HG03469 (cell line): ENCODE measurements around the gene INAFM2.

Source experiments
- ATAC-seq: cut with Tn5 transposase; IDR thresholded peaks from one replicate; pipeline ENCODE4 v1.9.1; 2021; ENCODE audit warnings: mild to moderate bottlenecking, moderate library complexity, moderate number of reproducible peaks; ENCODE audit not compliant: unreplicated experiment

INAFM2 gene

DNA sequence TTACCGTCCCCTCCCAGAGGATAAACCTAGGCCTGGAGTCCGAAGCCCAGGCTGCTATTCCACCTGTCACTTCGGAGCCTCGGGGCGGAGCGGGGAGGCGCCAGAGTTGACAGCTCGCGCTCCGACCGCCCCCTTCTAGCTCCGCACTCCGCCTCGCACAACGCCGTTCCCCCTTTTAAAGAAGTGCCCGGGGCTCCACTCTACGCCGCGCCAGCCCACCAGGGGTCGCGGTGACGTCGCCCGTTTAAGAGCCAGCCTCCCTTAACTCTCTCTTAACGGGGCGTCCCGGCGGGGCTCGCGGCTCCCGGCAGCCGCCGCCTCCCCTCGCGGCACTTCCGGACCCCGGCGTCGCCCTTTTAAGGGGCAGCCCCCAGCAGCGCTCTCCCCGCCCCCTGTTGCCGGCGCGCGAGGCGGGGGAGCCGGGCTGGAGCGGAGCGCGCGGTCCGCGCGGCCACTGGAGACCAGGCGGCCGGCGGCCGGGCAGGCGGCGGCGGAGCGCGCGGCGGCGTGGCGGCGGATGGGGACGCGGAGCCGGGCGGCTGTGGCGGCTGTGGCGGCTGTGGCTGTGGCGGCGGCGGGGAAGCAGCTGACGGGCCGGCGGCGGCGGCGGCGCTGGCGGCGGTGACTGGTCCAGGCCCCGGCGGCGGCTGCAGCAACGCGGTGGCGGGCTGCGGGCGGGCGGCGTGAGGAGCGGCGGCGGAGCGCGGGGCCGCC lies at the start of gene INAFM2:
Gene INAFM2, plus strand, starts transcription at position 454 of the 714 bp plus-strand sequence. CDS start 364 bp downstream, outside the sequence.
- peak; percentile 76 for ATAC-seq

DNA sequence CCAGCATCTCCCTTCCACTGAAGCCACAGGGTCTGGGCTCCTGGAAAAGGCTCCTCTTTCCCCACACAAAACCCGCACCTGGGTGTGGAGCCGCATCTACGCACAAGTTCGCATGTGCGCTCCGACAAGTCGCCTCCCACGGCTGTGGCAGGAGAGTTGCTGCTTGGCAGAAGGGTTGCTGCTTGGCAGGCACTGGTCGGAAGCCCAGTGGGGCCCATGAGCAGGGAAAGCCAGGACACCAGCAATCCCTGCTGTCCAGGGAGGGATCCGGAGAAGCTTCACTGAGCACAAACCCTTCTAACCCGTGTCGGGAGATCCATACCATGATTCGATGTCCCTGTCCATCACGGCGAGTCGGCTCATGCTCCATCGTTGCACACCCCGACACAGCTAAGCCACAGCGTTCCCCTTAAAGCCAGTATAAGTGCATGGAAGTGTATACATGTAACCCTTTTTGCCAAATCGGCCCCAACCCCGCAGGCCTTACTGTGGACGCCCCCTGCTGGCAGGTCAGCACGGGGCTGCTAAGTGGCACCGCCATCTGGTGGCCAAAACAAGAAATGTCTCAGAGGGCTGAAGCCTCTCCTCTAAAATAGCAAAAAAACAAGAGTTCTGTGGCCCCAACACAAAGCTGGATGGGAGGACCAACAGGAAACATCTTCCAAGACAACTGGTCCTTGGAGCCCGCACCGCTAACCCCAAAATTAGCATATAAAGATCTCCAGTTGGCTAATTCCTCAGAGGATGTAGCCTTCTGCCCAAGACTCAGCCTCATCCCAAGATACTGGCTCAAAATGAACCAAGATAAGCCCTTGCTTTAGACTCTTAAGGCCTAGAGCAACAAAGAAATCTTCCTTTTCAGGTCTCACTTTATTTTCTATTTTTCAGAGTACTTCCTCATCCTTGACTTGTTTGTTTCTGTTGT lies 48.9 kb upstream of the INAFM2 start:
- ATAC-seq = no peak

DNA sequence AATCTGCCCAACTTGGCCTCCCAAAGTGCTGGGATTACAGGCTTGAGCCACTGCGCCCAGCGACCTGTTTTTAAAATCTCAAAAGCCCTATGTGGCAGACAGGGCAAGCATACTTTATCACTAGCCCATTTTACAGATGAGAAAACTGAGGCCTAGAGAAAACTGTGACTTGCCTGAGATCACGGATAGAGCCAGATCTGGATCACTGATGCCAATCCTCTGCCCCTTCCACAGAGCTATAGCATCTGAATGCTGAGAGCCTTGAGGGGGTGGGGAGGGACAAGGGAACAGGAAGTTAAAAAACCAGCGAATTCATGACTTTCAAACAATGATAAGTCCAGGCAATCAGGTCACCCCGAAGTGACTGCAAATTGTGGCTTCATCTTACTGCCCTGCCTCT lies 48.0 kb upstream of the INAFM2 start:
- no peak for ATAC-seq

DNA sequence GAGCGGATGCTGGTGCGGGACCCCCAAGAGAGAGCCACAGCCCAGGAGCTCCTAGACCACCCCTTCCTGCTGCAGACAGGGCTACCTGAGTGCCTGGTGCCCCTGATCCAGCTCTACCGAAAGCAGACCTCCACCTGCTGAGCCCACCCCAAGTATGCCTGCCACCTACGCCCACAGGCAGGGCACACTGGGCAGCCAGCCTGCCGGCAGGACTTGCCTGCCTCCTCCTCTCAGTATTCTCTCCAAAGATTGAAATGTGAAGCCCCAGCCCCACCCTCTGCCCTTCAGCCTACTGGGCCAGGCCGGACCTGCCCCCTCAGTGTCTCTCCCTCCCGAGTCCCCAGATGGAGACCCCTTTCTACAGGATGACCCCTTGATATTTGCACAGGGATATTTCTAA lies 47.5 kb upstream of the INAFM2 start:
- no peak for ATAC-seq

DNA sequence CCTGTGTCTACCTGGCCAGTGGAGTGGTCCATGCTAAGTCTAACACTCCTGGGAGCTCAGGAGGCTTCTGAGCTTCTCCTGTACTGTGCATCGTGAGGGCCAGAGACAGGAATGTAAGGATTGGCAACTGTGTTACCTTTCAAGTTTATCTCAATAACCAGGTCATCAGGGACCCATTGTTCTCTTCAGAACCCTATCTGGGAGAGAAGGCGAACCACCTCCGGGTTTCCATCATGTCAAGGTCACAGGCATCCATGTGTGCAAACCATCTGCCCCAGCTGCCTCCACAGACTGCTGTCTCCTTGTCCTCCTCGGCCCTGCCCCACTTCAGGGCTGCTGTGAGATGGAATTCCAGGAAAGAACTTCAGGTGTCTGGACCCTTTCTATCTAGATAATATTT lies 46.6 kb upstream of the INAFM2 start:
- ATAC-seq = no peak

DNA sequence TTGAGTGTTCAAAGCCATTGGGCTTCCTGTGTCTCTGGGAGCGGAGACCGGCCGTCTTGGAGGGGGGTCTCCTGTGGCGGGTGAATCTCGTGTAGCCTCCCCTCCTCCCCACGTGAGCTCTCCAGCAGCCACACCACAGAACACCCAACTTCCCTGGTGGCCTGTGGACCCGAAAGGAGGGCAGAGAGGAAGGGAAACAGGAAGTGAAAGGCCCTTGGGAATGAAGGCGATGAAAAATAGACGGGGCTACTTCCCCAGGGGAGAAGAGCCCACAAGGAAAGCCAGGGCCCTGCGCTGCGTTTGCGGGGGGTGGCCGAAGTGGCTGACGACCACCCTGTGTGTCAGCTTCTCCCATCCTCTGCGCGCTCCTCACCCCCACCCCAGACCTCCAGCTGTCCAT lies 46.0 kb upstream of the INAFM2 start:
- ATAC-seq = no peak

DNA sequence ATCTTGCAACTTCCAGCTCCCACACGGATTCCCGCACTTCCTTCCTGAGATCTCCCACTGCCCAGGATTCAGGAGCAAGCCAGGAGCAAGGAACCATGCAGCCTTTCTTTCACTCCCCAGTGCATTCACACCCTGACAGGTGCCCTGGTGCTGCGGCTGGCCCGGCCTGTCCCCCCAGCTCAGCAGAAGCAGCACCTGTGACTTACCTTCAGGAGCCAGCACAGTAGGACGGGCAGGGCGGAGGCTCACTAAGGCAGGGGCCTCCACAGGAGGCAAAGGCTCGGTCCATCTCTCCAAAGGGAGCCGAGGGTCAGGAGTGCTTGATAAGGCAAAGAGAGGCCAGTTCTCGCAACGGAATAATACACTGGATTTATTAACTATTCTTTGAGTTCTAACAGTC lies 45.5 kb upstream of the INAFM2 start:
- no peak for ATAC-seq

DNA sequence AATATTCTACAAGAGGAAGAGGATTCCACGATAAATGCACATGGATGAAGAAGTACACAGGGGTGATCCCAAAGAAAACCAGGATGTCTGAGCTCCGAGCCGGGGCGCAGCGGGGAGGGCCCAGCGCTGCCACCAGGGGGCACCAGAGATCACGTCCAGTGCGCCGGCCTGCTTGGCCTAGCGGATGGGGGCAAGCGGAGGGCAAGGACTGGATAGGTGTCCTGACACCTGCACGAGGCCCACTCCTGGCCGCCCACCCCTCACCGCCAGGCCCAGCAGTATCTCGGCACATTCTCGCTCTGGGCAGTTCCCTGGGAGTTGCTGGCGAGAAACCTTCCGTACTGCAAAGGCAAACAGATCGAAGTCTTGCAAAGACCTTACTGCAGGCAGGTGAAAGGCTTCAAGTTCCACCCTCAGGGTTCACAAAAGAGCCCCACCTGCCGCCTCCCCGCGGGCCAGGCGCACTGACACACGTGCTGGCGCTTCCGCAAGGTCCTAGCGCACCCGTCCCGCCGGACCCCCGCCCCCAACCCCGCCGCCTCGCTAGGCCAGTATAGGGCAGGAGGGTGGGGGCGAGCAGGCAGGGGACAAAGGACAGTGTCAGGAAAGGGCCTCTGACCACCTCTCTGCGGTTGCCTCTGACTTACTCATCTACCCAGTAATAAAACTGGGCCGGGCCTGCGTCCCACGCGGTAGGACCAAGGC lies 43.9 kb upstream of the INAFM2 start:
- ATAC-seq = no peak

DNA sequence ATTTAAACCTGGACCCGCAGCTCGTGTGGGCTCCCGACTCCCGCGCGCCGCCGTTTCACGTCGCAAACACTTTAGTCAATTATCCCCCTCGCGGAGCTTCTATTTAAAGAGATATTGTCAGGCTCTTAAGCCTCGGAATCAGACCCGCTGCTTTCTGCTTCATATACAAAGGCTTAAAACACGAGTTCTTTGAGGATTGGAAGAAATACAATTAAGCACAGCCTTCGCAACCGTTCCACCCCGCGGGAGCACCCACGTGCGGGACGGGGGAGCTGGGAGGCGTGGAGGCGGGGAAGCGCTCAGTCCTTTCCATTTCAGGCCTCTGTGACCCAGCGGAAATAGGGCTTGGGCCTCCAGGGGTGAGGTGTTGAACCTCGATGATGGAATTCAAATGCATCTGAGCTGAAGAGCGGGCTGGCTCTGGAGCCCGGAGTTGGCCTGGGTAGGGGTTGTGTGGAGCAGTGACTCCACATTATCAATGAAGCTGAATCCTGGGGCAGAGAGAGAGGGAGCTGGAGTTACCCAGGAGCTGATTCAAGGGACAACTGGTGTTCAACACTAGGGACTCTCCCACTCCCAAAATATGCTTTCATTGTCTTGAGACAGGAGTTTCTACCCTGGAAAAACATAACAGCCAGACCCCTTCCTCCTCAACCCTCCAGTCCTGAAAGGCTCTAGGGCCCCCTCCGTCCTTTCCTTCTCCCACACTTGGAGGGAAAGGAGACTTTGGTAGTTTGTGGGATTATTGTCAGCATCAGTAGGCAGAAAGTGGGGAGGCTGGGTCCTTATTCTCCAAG lies 43.0 kb upstream of the INAFM2 start:
- no peak for ATAC-seq

DNA sequence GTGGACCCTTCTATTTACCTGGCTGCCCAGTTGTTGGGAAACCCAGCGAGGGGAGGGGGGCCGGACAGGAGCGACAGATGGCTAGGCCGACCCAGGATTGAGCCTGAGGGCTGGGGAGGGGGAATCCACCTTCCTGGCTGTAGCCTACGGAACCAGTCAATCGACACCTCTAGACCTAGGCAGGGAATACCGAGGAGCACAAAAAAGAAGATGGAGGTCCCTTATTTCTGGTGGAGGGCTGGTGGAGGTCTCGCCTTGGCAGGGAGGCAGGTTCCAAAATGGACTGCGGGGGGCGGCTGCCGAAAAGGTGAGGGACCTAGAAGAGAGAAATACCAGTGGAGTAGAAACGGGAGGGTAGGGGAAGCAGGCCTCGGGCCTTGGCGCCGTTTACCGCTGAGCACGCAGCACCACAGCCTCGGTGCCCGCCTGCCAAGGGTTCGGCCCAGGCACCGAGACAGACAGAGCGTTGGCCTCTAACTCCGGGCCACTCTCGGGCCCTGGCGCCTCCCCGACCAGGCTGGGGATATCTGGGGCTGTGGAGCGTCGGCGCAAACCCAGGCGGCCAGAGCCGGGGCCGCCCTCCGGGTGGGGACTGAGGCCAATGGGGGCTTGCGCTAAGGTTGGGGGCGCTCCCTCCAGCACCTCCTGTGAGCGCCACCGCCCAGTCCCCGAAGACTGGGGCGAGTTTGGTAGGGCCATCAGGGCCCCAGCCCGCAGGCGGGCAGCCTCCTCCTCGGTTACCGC lies 42.3 kb upstream of the INAFM2 start:
- no peak for ATAC-seq

DNA sequence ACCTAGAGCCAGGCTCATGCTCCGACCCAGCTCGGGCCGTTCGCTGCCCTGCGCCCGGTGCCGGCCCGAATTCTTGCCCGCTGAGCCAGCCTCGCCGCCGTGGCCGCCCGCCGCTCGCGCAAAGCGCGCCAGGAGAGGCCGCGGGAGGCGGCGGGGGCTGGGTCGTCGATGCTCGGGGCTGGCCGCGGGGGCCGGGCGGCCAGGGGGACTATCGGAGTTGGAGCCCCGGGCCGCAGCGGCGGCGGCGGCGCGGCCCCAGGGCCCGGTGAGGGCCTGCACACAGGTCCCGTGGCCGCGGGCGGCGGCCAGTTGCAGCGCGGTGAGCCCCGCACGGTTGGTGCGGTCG lies 41.7 kb upstream of the INAFM2 start:
- ATAC-seq = no peak

DNA sequence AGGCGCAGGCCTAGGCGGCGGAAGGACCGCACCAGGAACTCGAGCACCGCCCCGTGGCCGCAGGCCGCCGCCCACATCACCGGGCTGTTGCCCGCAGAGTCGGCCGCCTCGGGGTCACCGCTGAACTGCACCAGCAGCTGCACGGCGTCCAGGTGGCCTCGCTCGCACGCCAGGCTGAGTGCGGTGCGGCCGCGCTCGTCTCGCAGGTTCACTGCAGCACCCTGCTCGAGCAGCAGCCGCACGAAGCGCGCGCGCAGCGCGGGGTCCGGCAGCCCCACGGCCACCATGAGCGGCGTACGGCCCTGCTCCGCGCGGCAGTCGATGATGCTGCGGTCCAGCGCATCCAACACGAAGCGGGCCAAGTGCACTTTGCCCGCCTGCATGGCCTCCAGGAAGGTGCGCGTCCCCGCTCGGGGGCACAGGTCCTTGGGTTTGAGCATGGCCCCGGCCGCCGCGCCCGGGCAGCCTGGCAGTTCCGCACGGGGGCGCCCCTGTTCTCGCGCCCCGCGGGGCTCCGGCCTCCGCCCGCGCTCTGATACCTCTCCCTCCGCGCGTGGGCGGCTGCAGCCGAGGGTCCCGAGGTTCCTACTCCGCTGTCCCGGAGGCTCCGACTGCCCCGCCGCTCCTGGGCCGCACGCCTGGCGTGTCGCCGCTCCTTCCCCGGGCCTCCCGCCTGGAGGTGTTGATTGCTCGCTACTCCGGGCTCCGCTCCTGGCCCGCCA lies 41.2 kb upstream of the INAFM2 start:
- no peak for ATAC-seq

DNA sequence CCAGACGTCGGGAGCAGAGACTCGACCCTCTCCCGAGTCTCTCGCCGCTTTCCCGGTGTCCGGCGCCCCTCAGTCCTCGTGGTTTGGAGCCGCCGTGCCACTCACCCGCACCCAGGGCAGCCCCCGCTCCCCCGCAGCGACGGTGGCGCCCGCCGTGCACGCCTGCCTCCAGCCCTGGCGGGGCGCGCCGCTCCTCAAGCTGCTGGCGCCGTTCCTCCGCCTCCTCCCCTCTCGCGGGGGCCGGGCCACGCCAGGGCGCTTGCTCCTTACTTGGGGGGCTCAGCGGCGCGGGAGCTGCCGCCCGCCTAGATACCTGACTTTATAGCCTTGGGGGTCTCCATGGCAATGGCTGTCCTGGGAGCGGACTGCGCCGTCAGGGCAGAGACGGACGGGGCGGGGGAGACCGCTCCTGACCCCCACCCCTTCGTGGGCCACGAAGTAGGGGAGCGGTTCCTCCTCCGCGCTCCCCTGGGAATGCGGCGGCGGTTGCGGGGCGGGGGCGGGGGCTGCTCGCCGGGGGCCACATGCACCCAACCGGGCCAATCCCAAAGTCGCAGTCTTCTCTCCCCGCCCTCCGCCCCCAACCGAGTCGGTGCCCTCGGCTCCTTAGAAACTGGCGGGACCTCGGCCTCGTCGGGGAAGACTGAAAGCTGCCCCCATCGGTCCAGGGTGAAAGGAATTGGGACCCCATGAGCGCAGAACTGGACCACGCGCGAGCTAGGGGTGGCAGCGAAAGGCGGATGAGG lies 40.5 kb upstream of the INAFM2 start, which contains the start of gene ANKRD63:
Gene ANKRD63, minus strand, starts transcription at position 196 of the 746 bp plus-strand sequence. CDS start 478 bp downstream, outside the sequence.
- ATAC-seq = no peak

DNA sequence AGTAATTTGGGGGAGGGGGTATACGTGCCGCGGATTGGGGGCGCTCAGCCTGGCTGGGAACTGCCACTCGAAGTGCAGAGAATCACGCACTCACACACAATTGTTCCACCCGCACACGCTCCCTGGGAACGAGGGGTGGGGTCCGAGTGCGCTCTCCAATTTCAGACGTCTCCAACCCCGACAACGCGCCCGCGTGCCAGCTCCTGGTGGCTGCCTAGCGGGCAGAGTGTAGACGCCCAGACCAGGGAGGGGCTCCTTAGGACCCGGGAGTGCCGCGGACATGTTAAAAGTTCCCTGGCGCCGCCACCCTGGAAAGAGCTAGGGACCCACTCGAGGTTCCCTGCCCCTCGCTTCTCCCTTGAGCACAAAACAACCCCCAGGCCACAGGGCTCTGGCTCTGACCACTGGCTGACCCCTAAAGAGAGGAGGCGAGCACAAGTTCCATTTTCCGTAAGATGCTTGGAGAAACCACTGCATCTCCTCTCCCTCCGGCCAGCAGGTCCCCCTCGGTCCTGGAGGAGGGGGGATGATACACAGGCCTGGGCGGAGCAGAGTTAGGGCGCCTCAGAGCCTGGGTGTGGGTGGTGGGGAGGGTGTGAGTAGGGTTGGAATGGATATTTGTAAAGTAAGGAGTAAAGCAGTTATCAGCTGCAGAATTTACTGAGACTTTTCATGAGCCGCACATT lies 39.7 kb upstream of the INAFM2 start:
- ATAC-seq = no peak

DNA sequence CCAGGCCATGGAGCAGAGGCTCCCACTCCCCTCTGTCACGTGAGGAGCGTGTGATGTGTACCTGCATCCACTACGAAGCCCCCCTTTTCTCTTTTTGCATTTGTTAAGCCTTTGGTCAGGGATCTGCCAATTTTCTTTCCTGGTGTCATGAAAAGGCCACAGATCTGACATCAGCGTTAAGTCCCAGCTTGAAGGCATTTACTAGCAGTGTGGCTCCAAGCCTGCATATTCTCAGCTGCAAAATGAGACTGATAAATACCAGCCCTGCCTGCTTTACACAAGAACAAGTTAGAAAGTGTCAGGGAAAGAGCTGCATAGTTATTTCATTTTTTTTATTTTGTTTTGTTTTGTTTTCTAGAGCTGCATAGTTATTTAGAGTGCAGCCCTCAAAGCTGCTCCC lies 38.3 kb upstream of the INAFM2 start:
- ATAC-seq = no peak

DNA sequence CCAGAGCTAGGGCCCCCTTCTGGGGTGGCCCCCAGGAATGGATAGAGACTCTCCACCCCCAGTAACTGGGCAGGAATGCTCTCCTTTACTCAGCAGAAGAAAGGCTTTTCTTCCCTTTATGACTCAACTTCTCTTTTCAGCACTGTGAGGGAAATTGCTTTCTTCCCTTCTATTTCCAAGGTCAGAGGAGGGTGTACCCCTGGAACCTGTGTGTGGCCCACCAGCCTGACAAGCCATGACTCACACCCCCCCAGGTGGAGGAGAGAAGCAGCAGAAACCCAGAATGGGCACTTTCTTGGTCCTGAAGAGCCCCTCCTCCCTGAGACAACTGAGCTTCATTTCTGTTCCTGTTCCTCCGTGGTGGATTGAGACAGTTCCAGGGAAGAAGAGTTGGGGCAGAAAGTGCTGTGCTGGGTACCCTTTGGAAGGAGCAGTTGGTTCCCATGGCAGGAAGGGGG lies 37.9 kb upstream of the INAFM2 start:
- no peak for ATAC-seq

DNA sequence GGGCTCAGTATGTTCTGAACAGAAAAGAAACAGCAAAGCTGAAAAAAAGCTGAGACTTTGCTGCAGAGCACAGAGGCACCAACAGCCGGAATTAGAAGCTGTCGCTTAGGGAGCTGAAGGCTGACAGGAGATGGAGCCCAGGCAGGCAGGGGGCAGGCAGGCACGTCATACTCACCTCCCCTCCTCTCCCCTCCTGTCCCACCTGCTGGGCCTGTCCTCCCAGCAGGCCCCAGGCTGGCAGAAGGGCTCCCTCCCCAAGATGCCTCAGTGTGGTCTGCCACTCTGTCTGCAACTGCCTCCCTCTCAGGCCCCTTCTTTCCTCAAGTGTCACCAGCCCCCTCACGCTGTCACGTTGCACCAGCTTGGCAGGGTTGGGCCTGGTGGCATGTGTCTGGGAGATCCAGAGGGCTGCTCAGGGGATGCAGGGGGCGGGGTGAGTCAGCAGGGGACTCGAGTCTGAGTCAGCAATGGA lies 37.4 kb upstream of the INAFM2 start:
- no peak for ATAC-seq

DNA sequence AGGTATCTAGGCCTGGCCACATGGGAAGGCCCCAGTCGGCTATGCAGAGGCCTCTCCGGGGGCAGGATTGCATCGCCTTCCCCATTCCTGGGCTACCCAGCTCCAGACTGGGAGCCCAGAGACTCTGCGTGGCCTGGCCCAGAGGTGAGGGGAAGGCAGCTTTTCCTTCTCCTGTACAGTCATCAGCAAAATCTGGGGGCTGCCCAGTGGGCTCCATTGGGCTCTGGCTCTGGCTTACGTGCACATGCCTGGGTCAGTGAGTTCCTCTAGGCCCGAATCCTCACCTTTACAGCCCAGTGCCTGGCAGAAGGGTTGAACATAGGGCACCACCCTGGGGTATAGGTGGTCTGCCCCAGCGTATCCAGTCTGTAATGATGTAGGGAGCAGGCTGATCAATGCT lies 36.7 kb upstream of the INAFM2 start:
- ATAC-seq = no peak
